ENCODE measurements around the gene RNF121. TPM values are rescaled to one million over a fixed set of nuclear protein-coding genes. Genes with fewer than 3 reads are reported as not detected.

RNF121 gene
- 46.3 to 52.8 TPM (median 48.3 TPM) in 5 replicates for total RNA-seq (2022; extraction: Qiagen RNA extraction)

DNA sequence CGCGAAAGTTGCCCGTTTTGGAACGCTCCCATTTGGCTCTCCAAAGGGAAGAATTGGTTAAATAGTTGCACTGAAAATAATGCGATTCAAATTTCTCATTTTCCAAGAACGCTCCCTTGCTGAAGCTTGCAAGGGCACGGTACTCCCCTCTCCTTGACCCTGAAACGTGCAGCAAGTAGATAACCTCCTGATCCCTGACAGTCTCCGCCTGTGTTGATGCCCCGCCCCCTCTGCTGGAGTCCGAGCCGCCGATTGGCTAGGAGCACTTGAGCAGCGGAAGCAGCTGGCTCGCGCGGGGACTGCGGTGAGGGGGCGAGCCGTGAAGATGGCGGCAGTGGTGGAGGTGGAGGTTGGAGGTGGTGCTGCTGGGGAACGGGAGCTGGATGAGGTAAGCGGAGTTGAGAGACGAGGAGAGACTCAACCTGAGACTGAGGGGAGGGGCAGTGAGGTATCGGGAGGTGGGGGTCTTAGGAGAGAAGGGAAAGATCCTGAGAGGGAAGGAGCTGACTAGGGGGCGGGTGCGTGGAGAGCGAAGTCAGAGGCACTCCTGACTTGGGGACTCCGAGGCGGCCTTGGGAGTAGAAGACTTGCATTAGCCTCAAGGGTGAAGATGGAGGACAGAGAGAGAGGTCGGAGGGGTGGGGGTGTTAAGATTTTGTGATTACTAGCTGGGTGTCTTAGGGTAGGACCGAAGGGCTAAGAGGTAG is at the start of gene RNF121:
Gene RNF121 (plus strand): TSS at position 310 of the 707 bp plus-strand sequence. CDS start 16 bp downstream, at position 326.

DNA sequence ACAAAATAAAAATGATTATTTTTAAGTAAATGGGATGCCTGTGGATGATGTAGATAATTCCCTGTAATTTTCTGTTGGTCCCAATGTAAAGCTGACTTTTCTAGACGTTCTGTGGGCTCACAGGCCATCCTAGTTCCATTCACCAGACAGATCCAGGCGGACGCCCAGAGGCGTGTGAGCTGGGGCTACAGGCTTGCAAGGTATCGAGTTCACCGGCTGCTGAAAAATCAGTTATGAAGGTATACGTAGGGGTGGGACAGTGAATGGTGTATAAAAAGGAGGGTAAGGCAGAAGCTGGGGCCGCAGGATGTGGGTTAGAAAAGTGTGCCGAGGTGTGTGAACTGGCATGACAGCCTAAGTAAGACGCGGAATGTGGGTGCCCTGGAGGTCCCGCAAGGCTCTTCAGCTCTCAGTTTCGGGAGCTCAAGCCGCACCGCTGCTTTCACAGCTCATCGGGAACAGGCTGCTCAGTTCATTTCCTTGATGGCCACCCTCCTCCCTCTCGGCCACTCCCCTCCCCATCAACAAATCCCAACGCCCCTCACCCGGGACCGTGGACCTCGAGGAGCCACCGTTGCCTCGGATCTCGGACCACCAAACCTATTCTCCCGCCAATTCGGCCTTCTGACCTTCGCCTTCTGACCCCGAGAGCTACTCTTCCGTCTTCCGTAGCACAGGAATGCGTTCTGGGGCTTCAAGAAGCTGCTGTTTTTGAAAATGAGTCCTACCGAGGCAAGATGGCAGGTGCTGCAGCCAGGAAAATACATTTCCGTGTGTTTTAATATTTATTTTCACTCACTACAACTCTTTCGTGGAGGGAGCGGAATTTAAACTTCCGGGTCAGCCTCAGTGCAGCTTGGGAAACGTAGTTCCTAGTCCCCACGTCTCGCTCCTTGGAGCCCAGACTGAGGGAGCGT is 768 bp upstream of the RNF121 start, which contains the start of gene XNDC1N:
Gene XNDC1N (minus strand): TSS at position 775 of the 917 bp plus-strand sequence. CDS start 5,241 bp downstream, outside the sequence.

DNA sequence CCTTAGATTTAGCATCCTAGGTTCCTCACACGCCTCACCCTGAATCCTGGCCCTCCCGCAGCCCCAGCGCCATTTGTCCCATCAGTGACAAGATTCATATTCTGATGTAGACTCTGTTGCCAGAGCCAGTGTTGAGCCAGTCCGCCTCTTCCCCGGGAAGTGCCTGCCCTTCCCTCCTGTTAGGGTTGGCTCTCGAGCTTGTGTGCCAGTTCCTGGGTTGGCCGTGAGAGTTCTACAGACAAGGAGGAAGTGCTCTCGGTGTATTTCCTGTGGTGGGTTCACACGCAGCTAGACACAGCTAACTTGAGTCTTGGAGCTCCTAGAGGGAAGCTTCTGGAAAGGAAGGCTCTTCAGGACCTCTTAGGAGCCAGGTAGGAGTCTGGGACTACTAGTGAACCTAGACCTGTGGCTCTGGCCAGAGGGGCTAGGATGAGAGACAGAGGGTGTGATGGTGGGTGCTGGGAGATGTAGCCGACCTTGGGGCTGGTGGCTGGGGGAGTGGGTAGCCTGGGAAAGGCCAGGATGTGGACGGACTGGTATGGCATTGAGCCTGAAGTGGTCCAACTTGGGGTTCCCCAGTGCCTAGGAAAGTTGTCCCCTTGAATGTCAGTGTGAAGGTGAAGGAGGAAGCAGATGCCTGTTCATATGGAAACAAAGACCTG is 69.9 kb downstream of the RNF121 start, which contains the start of gene IL18BP:
Gene IL18BP (plus strand): TSS at position 261 of the 662 bp plus-strand sequence. CDS start 1,076 bp downstream, outside the sequence.

Other genes with a start within 250 kb of the RNF121 start
- gene DEFB108B, start 95.8 kb upstream of the RNF121 start, total RNA-seq (2022; extraction: Qiagen RNA extraction) = not detected in 5 replicates
- not detected in 5 replicates for gene DEFB131B, start 50.6 kb upstream of the RNF121 start, total RNA-seq (2022; extraction: Qiagen RNA extraction)
- gene XNDC1N, start 452 bp upstream of the RNF121 start, total RNA-seq (2022; extraction: Qiagen RNA extraction) = 2.2 to 4.3 TPM (median 3.4 TPM) in 5 replicates
- gene IL18BP, start 69.9 kb downstream of the RNF121 start, total RNA-seq (2022; extraction: Qiagen RNA extraction) = 2.8 to 4.4 TPM (median 4.3 TPM) in 5 replicates
- gene NUMA1, start 151.5 kb downstream of the RNF121 start, total RNA-seq (2022; extraction: Qiagen RNA extraction) = 52.8 to 68.2 TPM (median 66.7 TPM) in 5 replicates
- gene LRRC51, start 151.8 kb downstream of the RNF121 start, total RNA-seq (2022; extraction: Qiagen RNA extraction) = 5.9 to 9.9 TPM (median 8.1 TPM) in 5 replicates
- 134 to 155 TPM (median 136 TPM) in 5 replicates for gene LAMTOR1, start 174.3 kb downstream of the RNF121 start, total RNA-seq (2022; extraction: Qiagen RNA extraction)
- not detected in 5 replicates for gene TOMT, start 176.9 kb downstream of the RNF121 start, total RNA-seq (2022; extraction: Qiagen RNA extraction)
- gene ANAPC15, start 183.6 kb downstream of the RNF121 start, total RNA-seq (2022; extraction: Qiagen RNA extraction) = 83.8 to 91.6 TPM (median 89.3 TPM) in 5 replicates
- 0.19 TPM in 1 of 5 replicates, not detected in the others for gene FOLR3, start 206.7 kb downstream of the RNF121 start, total RNA-seq (2022; extraction: Qiagen RNA extraction)